GM21576 (cell line): Measurements from ENCODE around the gene KCNJ18.
"Not testable (repeated sequence)": the region's sequence is repeated elsewhere in the genome, so short reads cannot be mapped to it uniquely, and the experiment has no call there.

ENCODE experiments used
- ATAC-seq: cut with Tn5 transposase; IDR thresholded peaks from one replicate; pipeline ENCODE4 v1.9.1; 2021; ENCODE audit warnings: mild to moderate bottlenecking, moderate library complexity; ENCODE audit not compliant: unreplicated experiment

KCNJ18 gene

DNA sequence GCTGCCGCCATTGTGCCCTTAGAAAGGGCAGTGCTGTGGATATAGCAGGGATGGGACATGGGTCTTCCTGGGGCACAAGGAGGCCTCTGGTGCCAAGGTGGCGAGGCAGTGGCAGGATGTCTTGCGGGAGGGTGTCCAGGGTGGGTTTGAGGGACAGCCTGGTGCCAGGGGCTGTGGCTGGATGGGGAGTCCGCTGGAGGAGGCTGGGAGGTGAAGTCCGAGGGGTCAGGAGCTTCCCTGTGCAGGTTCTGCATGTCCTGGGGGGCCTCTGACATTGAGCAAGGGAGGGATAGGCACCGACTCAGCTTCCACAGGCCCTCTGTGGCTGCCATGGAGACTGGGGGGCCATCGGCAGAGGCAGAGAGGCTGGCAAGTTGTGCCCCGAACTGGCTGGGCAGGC is 9.7 kb downstream of the KCNJ18 start:
- not testable (repeated sequence) for ATAC-seq

DNA sequence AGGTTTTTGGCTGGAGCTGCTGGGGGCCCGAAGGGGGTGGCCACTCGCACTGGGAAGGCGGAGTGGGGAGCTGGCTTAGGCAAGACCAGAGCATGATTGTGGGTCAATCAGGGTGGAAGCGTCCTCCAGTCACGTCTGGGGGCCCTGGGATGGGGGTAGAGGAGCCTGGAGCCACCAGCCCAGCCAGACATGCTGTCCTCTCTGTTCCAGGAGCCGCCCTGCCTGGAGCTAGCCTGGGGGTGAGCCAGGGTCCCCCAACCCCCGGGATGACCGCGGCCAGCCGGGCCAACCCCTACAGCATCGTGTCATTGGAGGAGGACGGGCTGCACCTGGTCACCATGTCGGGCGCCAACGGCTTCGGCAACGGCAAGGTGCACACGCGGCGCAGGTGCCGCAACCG is 10.2 kb downstream of the KCNJ18 start:
- not testable (repeated sequence) for ATAC-seq

DNA sequence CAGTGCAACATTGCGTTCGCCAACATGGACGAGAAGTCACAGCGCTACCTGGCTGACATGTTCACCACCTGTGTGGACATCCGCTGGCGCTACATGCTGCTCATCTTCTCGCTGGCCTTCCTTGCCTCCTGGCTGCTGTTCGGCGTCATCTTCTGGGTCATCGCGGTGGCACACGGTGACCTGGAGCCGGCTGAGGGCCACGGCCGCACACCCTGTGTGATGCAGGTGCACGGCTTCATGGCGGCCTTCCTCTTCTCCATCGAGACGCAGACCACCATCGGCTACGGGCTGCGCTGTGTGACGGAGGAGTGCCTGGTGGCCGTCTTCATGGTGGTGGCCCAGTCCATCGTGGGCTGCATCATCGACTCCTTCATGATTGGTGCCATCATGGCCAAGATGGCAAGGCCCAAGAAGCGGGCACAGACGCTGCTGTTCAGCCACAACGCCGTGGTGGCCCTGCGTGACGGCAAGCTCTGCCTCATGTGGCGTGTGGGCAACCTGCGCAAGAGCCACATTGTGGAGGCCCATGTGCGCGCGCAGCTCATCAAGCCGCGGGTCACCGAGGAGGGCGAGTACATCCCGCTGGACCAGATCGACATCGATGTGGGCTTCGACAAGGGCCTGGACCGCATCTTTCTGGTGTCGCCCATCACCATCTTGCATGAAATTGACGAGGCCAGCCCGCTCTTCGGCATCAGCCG is 10.8 kb downstream of the KCNJ18 start:
- ATAC-seq = not testable (repeated sequence)

DNA sequence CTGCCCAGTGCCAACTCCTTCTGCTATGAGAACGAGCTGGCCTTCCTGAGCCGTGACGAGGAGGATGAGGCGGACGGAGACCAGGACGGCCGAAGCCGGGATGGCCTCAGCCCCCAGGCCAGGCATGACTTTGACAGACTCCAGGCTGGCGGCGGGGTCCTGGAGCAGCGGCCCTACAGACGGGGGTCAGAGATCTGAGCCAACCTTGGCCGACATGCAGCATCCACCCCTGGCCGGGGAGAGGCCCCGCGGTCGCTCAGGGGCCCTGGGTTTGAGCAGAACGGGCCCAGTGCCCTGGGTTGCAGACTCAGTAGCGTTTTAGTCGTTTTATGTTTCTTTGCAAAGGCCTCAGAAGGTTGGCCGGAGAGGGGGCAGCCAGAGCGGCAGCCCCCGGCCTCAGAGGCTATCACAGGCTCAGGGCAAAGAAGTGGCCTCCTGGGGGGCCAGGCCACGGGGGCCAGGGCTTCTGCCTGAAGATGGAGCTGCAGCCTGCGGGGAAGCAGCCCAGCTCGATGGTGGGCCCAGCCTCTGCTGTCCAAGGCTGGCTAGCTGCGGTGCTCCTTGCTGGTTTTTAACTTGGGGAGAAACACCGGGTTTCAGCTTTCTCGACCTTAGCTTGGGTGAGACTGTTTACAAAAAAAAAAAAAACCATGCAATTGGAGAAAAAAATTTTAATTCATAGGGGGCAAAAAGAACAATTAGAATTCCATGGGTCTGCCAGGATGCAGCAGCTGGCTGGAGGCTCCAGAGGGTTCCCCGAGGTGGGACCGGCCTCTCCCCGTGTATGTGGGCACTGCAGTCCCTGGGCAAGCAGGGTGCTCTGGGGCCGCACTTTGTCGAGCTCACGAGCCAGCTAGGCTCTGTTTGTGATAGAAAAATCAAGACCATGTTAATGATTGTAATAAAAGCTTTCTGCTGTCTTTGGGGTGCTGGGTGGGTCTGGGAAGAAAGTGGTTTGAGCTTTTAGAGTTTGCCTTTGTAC is 11.9 kb downstream of the KCNJ18 start:
- ATAC-seq = not testable (repeated sequence)

DNA sequence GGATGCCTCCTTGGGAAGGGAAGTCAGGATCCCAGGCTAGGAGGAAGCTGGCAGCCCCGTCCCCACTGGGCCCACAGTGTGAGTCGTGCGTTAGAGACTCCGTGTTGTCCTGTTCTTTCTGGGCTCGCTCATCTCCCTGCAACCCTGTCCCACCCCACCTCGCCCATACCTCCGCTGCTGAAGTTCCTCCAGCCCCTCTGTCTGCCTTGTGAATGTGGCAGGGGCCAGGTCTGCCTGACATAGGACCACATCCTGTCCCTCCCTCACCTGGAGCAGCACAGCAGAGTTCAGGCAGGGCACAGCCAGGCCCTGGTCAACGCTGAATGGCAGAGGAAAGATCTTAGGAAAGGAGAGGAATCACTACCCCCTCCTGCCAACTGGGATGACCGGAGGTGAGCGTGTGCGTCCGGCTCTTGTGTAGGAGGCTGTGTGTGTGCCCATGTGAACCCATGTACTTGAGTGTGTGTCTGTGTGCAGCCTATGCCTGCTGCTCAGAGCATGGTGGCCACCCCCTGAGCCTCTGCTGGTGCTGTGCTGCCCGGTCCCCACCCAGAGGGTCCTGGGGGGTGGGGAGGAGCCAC is 12.8 kb downstream of the KCNJ18 start:
- no peak for ATAC-seq

DNA sequence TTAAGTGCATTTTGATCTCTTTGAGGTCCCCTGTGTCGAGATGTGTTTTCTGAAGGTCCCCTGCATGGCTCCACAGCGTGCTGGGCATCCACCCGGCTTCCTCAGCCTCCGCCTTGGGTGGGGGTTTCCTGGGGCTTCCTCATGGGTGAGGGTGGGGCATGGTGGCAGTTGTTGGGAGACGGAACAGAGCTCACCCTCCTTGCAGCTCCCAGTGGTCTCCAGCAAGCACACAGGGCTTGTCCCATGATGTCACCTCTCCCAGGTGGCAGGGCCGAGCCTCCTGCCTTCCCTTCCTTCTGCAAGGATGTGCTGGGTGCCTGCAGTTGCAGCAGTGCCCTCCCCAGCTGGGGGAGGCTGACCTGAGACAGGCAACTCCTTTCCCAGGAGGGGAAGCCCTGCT is 13.4 kb downstream of the KCNJ18 start:
- not testable (repeated sequence) for ATAC-seq

DNA sequence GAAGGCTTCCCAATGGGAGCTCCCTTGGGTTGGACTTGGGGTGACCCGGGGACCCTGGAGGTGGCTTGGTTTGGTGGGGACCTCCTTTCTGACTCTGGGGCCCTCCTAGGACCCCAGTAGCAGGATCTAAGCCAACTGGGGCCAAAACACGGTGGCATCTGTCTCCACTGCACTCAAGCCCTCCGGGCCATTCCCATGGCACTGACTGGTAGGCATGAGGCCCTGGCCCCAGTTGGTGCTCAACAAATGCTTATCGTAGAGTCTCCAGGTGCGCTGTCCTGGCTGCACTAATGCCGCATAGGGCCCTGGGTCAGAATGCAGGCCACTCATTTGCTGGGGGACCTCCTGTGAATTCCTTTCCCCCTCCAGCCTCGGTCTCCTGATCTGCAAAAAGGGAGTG is 14.2 kb downstream of the KCNJ18 start:
- ATAC-seq = not testable (repeated sequence)

DNA sequence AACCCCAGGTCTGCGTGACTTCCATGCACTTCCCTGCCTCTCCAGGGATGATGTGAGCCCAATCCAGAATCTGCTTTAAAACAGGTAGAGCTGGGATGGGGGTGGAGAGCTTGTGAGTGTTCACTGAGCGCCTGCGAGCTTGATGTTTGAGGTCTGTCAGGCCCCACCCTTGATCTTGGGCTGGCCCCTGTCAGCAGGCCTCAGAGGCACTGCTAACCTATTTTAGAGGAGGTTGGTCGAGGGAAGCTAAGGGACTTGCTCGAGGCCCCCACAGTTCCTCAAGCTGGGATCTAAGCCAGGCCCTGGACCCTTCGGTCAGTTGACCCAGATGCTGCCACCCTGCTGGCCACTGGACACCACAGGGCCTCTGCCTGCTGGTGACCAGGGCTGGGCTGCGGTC is 14.8 kb downstream of the KCNJ18 start:
- not testable (repeated sequence) for ATAC-seq

DNA sequence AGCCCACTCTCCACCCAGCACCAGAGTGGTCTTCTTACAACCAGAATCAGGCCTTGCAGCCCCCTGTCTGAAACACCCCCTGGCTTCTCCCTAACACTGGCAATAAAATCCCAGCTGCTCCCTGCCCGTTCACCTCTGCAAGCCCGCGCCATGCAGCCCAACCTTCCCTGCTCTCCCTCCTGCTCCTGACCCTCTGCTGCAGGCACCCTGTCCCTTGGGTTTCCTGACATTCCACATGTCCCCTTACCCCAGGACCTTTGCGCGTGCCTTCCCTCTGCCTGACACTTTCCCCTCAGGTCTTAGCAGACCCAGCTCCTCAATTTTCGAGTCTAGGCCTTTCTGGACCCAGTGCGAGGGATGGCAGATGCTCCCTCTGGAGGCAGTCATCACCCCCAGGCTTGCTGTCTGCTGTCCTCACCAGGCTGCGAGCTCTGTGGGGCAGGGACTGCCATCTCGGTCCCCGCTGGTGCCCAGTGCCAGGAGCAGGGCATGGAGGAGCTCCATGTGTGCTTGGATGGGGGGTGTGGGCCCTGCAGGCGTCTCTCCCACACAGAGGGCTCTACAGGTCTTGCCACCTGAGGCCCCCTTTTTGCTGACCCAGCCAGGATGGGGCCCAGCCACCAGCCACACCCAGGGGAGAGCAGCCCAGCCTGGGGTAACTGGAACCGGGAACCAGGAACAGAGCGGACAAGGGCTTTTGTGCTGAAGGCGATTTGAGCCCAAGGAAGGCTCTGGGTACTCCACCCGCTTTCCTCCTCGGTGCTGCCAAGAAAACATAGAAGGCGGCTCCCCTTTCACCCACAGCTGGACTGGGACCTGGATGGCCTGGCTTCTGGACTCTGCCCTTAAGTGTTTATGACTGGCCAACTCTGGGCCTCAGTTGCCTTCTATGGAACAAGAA is 15.6 kb downstream of the KCNJ18 start:
- not testable (repeated sequence) for ATAC-seq

DNA sequence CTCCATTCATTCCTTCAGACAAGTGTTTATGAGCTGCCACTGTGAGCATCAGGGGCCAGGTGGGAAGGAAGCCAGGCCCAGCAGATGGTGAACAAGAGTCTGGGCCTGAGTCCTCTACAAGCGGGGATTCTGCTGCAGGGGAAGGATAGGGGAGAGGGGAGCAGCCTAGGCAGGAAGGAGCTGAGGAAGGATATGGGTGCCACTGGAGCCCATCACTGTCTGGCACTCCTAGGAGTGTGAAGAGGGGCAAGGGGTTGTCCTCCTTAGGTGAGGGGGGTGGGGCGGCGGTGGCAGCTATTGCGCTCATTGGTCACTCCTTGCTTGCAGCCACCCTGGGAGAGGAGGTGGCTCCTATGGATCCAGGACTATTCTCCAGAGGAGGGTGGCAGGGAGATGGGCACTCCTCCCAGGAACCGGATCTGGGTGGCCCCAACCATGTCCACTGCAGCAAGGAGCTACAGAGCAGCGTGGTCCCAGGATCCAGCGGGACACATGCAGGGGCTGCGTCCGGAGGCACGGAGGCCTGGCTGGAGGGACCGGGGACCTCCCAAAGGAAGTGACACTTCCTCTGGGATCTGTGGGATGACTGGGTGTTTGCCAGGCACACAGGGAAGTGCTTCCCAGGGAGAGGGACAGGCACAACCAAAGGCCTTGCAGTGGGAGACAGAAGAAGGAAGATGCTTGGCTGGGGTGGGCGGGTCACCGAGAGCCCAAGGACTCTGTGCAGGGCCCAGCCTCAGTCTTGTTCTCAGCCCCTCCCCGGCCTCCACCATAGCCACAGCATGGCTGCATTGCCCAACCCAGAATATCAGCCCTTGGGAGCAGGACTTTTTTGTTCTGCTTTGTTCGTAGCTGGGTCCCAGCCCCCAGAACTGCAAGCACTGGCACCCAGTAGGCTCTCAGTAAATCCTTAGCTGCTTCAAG is 16.6 kb downstream of the KCNJ18 start:
- not testable (repeated sequence) for ATAC-seq

DNA sequence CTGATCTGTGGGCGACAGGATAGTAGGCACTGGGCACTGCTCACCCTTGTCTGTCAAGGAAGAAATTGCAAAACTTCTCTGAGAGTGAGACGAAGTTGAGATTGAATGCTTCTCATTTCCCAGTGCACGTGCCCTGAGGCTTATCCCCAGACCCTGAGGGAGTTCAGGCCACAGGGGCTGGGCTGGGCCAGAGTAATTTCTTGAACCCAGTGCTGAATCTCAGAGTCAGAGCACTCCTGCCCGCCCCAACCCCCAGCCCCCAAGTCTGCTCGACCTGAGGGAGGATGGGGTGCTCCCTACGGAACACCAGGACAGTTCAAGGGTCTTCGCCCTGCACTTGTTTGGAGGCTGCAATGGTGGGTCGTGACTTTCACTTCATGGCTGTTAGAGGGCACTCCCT is 17.7 kb downstream of the KCNJ18 start:
- ATAC-seq = not testable (repeated sequence)

DNA sequence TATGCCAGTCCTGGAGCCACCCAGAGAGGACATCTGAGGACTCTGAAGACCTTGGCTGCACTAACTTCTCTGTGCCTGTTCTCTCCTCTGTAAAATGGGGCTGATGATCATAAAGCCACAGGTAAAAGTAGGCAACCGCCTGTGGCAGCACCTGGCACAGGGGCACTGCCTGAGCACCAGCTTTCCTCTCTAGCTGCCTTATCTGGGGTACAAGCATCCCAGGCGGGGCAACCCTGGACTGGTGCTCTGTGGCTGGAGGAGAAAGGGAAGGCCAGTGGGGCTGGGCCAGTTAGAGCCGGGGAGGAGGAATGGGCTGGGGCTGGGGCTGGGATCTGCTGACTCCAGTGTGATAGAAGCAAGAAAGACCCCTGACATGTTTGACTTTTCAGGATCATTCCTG is 18.2 kb downstream of the KCNJ18 start:
- not testable (repeated sequence) for ATAC-seq

DNA sequence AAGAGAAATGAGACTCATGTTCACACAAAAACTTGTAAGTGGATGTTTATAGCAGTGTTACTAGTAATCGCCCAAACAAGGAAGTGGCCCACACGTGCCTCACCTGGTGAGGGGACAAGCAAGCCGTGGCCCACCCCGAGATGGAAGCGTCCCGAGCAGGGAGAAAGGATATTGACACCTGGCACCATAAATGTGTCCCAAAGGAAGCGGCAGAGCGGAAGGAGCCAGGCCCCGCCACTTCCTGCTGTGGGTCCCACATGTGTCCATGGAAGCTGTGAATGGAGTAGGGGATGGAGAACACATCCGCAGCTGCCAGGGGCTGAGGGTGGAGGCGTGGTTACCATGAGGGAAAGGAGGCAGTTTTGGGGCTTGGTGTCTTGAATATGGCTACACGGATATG is 18.9 kb downstream of the KCNJ18 start:
- ATAC-seq = no peak

DNA sequence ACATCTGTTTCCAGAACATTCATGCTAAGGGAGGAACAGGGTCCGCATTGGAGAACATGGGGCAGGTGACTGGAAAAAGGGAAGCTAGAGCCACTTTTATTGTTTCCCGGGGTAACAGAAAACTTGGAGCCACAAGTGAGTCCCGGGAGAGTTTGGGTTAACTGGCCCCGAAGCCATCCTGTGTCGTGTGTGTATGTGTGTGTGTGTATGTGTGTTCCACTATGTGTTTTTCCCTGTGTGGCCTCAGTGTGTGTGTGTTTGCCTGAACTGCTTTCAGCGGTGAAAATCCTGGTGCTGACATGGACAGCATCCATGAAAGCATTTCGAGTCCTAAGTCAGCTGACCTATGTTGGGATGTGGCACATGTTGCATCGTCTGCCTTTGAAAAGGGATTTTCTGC is 20.7 kb downstream of the KCNJ18 start:
- ATAC-seq = not testable (repeated sequence)

DNA sequence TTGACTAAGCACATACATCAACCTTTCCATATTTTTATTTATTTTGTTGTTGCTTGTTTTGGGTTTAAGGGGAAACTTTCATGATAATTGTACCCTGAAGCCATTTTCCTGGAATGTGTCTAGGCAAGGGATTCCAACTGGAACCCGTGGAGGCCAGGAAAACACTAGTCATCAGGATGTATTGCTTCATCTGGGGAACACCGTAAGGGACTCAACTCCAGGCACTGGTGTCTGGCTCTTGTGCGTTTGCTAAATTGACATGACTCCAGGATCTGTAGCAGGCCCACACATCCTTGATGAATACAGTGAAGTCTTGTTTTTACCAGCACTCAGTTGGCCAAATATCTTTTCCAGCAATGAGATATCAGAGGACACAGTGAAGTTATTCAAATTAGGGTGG is 21.3 kb downstream of the KCNJ18 start:
- ATAC-seq = not testable (repeated sequence)

DNA sequence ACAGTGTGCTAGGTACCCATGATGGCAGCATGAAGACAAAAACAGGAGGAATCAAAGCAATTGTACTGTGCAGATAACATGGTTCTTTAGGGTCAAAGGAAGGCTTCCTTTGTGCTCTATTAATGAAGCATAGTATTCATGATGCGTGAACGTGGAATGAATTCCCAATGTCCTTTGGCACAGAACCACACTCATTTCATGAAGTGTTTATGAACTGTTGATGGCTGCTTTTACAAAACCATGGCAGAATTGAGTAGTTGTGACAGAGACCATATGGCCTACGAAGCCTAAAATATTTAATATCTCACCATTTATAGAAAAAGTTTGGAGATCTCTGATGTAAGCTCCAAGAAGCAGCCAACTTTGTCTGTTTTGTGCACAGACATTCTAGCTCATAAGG is 22.4 kb downstream of the KCNJ18 start:
- ATAC-seq = not testable (repeated sequence)

DNA sequence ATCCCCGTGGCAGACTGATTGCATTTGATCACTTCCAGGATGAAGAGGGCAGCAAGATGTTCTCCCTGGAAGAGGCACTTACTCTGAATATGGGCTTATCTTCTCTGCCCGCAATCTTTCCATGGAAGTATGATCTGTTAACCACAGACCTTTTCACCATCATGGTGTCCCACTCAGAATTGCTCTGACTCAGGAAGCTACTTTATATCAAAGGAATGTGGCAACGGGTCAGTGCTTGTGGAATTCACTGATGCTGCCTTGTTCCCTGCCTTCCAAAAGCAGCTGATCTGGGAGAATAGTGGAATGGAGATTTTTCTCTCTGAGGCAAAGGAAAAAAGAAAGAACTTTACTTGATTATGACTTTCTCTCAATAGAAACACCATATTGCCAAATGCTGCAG is 23.6 kb downstream of the KCNJ18 start:
- ATAC-seq = not testable (repeated sequence)

DNA sequence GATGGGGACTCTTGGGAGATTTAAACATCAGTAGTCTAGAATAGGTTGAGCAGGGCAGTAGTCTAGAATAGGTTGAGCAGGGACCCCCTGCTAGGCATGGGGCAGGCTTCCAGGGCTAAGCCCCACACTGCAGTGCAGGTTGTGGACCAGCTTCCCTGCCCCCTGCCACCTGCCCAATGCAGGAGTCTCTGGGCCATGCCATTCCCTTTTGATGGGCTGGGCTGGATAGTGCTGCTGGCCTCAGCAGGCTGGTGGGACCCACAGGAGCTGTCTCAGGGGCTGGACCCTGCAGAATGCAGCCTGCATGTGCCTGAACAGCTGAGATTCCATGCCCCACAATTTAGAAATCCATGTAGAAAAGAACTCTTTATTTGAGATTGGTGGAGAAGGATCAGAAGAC is 26.6 kb downstream of the KCNJ18 start:
- ATAC-seq = not testable (repeated sequence)

DNA sequence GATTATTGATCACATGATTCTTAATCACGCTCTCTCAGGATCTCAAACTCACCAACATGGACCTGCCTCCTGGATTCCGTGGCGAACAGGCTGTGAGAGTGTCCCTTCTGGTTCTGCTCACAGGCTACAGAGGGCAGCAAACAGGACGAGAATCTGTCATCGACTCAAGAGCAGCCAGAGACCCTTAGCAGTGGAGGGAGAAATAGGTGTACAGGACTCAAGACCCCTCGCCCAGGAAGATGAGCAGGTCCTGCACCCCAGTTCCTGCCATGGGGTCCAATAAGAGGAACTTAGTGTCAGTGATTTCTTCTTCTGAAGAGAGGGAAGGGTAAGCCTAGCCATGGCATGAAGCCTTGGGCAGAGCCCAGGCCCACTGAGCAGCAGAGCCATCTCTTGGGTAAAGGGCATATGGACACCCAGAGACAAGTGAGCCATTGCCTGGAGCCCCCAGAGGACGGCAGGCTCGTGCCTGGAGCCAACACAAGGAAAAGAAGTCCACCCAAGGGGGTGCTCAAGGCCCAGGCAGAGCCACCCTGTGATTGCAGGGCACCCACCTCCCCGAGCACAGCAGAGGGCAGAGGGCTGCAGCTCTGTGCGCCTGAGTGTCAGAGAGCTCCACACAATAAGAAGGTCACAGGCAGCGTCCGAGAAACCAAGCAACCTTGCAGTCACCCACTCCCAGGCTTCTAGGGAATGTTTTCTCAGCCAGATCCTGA is 27.3 kb downstream of the KCNJ18 start:
- ATAC-seq = not testable (repeated sequence)
